NCI-H446 treated with DMSO at 0.1 percent for 48 hours (cell line): ENCODE results near the gene SOHLH2.

Experiments used
- DNase-seq: peaks from one replicate; lab custom pipeline; 2025; lab: John Stamatoyannopoulos, UW

Gene SOHLH2, protein sequence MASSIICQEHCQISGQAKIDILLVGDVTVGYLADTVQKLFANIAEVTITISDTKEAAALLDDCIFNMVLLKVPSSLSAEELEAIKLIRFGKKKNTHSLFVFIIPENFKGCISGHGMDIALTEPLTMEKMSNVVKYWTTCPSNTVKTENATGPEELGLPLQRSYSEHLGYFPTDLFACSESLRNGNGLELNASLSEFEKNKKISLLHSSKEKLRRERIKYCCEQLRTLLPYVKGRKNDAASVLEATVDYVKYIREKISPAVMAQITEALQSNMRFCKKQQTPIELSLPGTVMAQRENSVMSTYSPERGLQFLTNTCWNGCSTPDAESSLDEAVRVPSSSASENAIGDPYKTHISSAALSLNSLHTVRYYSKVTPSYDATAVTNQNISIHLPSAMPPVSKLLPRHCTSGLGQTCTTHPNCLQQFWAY

DNA sequence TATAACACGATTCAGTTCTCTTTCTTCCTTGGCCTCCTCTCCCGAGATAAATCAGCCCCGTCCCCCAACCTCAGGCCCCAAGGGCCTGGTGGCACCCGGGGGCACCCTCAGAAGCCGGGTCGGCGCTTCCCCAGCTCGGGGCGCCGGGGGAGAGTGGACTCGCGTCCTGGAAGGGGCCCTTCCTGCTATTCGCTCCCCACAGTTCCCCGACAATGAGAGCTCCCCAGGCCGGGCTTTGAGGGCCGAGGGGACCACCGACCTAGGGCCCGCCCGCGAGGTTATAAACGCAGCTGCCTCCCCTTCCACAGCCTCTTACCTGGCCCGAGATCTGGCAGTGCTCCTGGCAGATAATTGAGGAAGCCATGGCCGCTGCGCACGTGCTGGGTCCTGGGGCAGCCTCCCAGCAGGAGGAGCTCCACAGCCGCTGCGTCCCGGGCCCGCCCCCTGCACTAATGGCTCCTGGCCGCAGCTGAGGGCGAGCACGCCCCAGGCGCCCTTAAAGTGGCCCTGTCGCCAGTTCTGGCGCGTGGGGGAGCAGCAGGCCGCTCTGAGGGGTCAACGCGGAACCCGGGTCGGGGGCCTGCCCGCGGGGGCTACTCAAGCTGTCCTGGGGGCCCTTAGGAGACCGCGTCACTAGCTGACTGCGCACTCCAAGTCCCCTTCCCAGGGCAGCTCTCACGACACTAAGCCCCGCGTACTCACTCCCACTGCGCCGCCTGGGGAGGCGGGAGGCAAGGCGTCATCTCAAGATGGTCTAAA, at the start of gene SOHLH2:
TSS of gene SOHLH2 (minus strand) at position 394 of the 759 bp plus-strand sequence. CDS start at position 364, 30 bp downstream.
- no peak for DNase-seq

GRCh38 chr13:36261976-36262375, 47.6 kb upstream of the SOHLH2 start:
- DNase-seq = no peak

GRCh38 chr13:36261011-36261410, 46.7 kb upstream of the SOHLH2 start:
- DNase-seq = no peak

- no peak for DNase-seq
These were observed 45.2 kb upstream of the SOHLH2 start for GRCh38 chr13:36259361-36260137.

DNA sequence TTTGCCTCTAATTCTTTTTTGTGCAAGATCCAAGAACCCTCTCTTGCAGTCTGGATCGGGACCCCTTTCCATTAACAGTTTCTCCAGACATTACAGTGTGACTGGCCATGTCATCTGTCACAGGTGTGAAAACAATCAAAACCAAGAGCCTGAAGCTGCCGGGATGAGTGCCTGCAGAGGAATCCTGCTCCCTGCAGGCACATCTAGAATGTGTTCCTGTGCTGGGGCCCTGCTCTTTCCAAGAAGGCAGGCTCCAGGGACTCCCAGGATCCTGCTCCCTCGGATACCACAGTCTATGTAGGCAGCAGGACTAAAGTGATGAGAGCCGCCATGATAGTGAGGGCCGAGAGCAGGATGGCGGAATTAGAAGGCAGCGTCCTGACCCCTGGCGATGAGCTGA, 44.5 kb upstream of the SOHLH2 start:
- no peak for DNase-seq

- DNase-seq = no peak
These were observed 37.2 kb upstream of the SOHLH2 start for GRCh38 chr13:36251526-36251925.

GRCh38 chr13:36251017-36251416, 36.7 kb upstream of the SOHLH2 start:
- no peak for DNase-seq

DNA sequence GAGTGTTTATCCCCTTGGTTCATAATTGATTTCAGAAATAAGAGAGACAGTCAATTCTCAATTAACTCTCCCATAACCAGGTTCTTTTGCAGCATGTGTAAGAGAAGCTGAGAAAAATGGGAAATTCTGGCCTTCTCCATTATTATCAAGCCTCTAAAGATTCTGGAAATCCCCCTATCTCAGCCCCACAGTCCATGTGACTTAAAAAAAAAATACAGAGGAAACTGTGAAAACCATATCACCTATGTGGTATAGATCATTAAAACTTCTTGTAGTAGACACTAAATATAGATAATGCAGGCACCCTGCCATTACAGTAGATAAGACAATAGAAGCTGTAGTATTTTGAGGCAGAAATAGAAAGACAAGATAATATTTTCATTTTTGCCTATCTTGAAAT, 34.3 kb upstream of the SOHLH2 start:
- no peak for DNase-seq

GRCh38 chr13:36244990-36245389, 30.6 kb upstream of the SOHLH2 start:
- no peak for DNase-seq

DNA sequence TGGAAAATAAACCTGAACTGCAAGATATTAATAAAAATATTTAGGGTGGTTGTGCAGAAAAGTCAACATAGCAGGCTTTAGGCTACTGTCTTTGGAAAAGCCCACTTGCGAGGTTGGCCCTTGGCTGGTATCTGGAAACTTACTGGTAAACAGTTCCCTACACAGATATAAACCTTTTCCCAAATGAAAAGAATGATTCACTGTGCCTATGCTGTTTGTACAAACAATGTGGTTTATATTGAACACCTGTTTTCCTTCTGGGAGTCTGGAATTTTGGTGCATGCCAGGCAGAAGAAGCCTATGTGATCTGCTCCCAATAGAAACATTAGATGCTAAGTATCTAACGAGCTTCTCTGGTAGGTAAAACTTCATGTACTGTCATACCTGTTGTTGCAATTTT, 29.7 kb upstream of the SOHLH2 start:
- no peak for DNase-seq

GRCh38 chr13:36242761-36243160, 28.4 kb upstream of the SOHLH2 start:
- no peak for DNase-seq

DNA sequence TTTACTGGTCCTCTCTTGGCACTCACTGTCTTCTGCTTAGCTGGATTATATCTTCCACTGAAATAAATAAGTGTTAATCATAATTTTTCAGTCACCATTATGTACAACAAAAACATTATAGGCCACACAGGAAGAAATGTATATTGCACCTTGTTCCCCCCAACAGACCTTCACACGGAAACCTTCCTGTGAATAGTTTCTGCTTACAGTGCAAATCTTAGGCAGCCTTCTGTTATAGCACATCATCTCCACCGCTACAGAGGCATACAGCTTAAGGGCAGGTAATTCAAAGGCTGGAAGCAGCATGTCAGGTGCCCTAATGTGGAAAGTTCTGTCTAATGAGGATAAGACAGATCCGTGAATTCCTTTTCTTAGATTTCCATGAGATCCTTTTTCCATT, 16.9 kb upstream of the SOHLH2 start:
- no peak for DNase-seq

DNA sequence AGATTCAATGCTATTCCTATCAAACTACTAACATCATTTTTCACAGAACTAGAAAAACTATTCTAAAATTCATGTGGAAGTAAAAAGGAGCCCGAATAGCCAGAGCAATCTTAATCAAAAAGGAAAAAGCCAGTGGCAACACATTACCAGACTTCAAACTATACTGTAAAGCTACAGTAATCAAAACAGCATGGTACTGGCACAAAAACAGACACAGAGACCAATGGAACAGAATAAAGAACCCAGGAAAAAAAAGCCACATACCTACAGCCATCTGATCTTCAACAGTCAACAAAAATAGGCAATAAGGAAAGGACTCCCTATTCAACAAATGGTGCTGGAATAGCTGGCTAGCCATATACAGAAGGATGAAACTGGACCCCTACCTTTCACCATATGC, 10.4 kb upstream of the SOHLH2 start:
- DNase-seq = no peak

DNA sequence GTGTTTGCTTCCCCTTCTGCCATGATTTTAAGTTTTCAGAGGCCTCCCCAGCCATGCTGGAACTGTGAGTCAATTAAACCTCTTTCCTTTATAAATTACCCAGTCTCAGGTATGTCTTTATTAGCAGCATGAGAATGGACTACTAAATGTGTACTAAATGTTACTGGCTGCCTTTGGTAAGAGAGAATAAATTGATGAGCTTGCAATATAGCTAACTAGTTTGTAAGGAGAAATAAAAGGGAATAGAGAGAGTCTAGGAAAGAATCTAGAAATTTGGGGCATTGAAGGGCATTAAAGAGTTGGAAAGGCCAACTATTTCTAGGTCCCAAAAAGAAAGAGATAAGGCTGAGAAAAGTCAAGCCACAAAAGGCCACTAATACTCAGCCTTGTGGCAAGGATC, 5.5 kb upstream of the SOHLH2 start:
- no peak for DNase-seq

- DNase-seq = no peak
These were observed 3.1 kb upstream of the SOHLH2 start for GRCh38 chr13:36217456-36217855.

GRCh38 chr13:36212789-36213188, 1.6 kb downstream of the SOHLH2 start:
- DNase-seq = no peak

GRCh38 chr13:36211567-36211966, 2.8 kb downstream of the SOHLH2 start:
- DNase-seq = no peak

GRCh38 chr13:36210738-36211137, 3.6 kb downstream of the SOHLH2 start:
- no peak for DNase-seq

GRCh38 chr13:36207672-36208071, 6.7 kb downstream of the SOHLH2 start:
- DNase-seq = no peak

- DNase-seq = no peak
These were observed 21.1 kb downstream of the SOHLH2 start for GRCh38 chr13:36193151-36193855.

DNA sequence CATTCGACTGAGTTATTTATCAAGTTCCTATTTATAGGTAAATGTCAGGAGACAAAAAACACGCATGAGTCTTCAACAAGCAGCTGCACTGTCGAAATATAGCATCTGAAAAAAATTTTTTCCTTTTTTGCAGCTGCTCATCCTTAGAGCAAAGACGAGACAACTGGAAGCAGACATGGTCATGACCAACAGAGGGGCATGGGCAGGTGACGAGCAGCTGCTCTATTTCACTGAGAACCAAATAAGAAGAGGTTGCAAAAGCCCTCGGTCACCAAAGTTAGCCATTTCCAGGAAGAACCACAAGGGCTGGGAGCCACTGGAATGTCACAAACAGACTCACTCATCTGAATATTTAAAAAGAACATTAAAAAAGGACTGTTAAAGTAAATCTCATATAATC, 22.2 kb downstream of the SOHLH2 start:
- DNase-seq = no peak

GRCh38 chr13:36190771-36191170, 23.6 kb downstream of the SOHLH2 start:
- no peak for DNase-seq
